DND-41 (cell line): ENCODE data around the gene KRR1.

Source experiments
- ATAC-seq: fragments of 200-7000 bp; cut with Tn5 transposase; 3 replicates; pipeline ENCODE4 v1.9.1; 2021; ENCODE audit warnings: low read depth; ENCODE audit not compliant: insufficient read depth
- DNase-seq: peaks from one replicate; pipeline ENCODE4 v3.0.0-alpha.2; 2020
- H2AFZ ChIP-seq: 2 replicates; pipeline ENCODE4 v1.6.0; 2012; ENCODE audit warnings: low read depth, low read length
- H3K27ac ChIP-seq: 2 replicates; pipeline ENCODE4 v1.5.1; 2012; ENCODE audit warnings: low read length, inconsistent platforms
- H3K27me3 ChIP-seq: fragments of 200-600 bp; sonication (generic); 2 replicates; pipeline ENCODE4 v1.6.0; 2012; ENCODE audit warnings: low read length, mild to moderate bottlenecking, inconsistent platforms; ENCODE audit not compliant: insufficient read depth, poor library complexity
- H3K36me3 ChIP-seq: 2 replicates; pipeline ENCODE4 v1.5.1; 2012; ENCODE audit warnings: low read length, inconsistent platforms; ENCODE audit not compliant: insufficient read depth
- H3K4me1 ChIP-seq: 2 replicates; pipeline ENCODE4 v1.5.1; 2012; ENCODE audit warnings: mild to moderate bottlenecking, low read length; ENCODE audit not compliant: insufficient read depth
- H3K4me2 ChIP-seq: 2 replicates; pipeline ENCODE4 v1.6.0; 2012; ENCODE audit warnings: mild to moderate bottlenecking, moderate library complexity, low read length, inconsistent platforms; ENCODE audit not compliant: insufficient read depth
- H3K4me3 ChIP-seq, 2 experiments: fragments of 200-600 bp in 1 of 2; shearing (Covaris generic) in 1 of 2; 2 replicates each; pipeline ENCODE4 v1.5.1; 2012 to 2016; ENCODE audit warnings: inconsistent platforms in 2 of 2, low read length in 2 of 2, mild to moderate bottlenecking in 2 of 2, low read depth in 1 of 2, moderate library complexity in 1 of 2
- H3K79me2 ChIP-seq: 2 replicates; pipeline ENCODE4 v1.6.0; 2012; ENCODE audit warnings: low read length, inconsistent platforms; ENCODE audit not compliant: insufficient read depth
- H3K9ac ChIP-seq: 2 replicates; pipeline ENCODE4 v1.6.0; 2012; ENCODE audit warnings: low read depth, mild to moderate bottlenecking, inconsistent platforms, low read length, moderate library complexity
- H3K9me3 ChIP-seq: 2 replicates; pipeline ENCODE4 v1.5.1; 2012; ENCODE audit warnings: low read length, moderate library complexity, mild to moderate bottlenecking, inconsistent platforms; ENCODE audit not compliant: insufficient read depth, severe bottlenecking
- H4K20me1 ChIP-seq: 2 replicates; pipeline ENCODE4 v1.6.0; 2012; ENCODE audit warnings: low read length; ENCODE audit not compliant: insufficient read depth
- CTCF ChIP-seq: IDR thresholded peaks from 2 replicates; pipeline ENCODE4 v1.5.1; 2012; ENCODE audit warnings: borderline replicate concordance, low read length, moderate library complexity, mild to moderate bottlenecking; ENCODE audit not compliant: poor library complexity, severe bottlenecking; ENCODE audit errors: extremely low read depth
- EZH2 ChIP-seq: IDR thresholded peaks from 3 replicates; pipeline ENCODE4 v1.6.1; 2012; ENCODE audit warnings: borderline replicate concordance, low read depth, mild to moderate bottlenecking, moderate library complexity, low read length, inconsistent platforms; ENCODE audit not compliant: severe bottlenecking

Gene KRR1

GRCh38 chr12:75480469-75480949 lies 30.9 kb downstream of the KRR1 start, which contains the start of gene GLIPR1:
TSS of gene GLIPR1 (plus strand) at chr12:75480755. CDS start at chr12:75480881, 126 bp downstream.
- peak; percentile 80 for ATAC-seq
- H3K4me2 ChIP-seq = peak within 1 kb of the TSS; percentile 69

GRCh38 chr12:75479963-75480461 lies 31.4 kb downstream of the KRR1 start:
- Histone ChIP-seq H3K36me3 (no peaks in the 10 kb centered on the region), H4K20me1 (no peaks in the 10 kb centered on the region), H3K9me3 (no peaks in the 10 kb centered on the region), H3K4me3 (peak overlapping the region; percentile 35 to 62; a peak in 3 of 4 replicates), H3K27ac (peak overlapping the region; percentile 86), H3K27me3 (no peaks in the 10 kb centered on the region), H3K4me1 (peaks cover 79% of the 10 kb centered on the region), H3K4me2 (peak overlapping the region; percentile 69), H3K79me2 (peaks cover 29% of the 10 kb centered on the region), H3K9ac (peak overlapping the region; percentile 65), H2AFZ (peak overlapping the region; percentile 81)
- TF ChIP-seq EZH2 (no peak), CTCF (no peak)
- ATAC-seq (peak; percentile 58), DNase-seq (no peak)

More at GRCh38 chr12:75480469-75480949, 30.9 kb downstream of the KRR1 start, which contains the start of gene GLIPR1:
- peak; percentile 71 for DNase-seq
- Histone ChIP-seq H3K79me2 (peaks cover 31% of the 10 kb centered on the region), H3K4me3 (peak within 1 kb of the TSS; percentile 35 to 62), H3K4me1 (peaks cover 79% of the 10 kb centered on the region), H3K27ac (peak within 1 kb of the TSS; percentile 86), H3K9me3 (no peaks in the 10 kb centered on the region), H4K20me1 (no peaks in the 10 kb centered on the region), H3K27me3 (no peaks in the 10 kb centered on the region), H3K36me3 (no peaks in the 10 kb centered on the region), H3K9ac (peak within 1 kb of the TSS; percentile 65), H2AFZ (peak within 1 kb of the TSS; percentile 81)
- TF ChIP-seq EZH2 = no peak
- no peak for TF ChIP-seq CTCF

GRCh38 chr12:75478116-75478794 lies 33.2 kb downstream of the KRR1 start:
- peak; percentile 54 for ATAC-seq

More at GRCh38 chr12:75478116-75478794, 33.2 kb downstream of the KRR1 start:
- Histone ChIP-seq H3K36me3 (no peaks in the 10 kb centered on the region), H3K9ac (peak overlapping the region; percentile 28), H3K27ac (peak overlapping the region; percentile 64), H3K9me3 (no peaks in the 10 kb centered on the region), H3K27me3 (no peaks in the 10 kb centered on the region), H3K4me3 (peak overlapping the region in 1 of 2 experiments; percentile 15; a peak in 2 of 4 replicates), H2AFZ (peak overlapping the region; percentile 59), H3K4me1 (peaks cover 66% of the 10 kb centered on the region), H3K79me2 (peaks cover 18% of the 10 kb centered on the region), H3K4me2 (peak overlapping the region; percentile 54), H4K20me1 (no peaks in the 10 kb centered on the region)
- TF ChIP-seq CTCF (no peak), EZH2 (no peak)
- peak; percentile 44 for DNase-seq
